NCI-H82 treated with DMSO at 0.1 percent for 48 hours (cell line): ENCODE results near the gene IL1A.

Experiments used
- DNase-seq: peaks from one replicate; lab custom pipeline; 2025; ENCODE audit not compliant: unreplicated experiment; lab: John Stamatoyannopoulos, UW

Gene IL1A

GRCh38 chr2:112818094-112818902, 34.0 kb upstream of the IL1A start:
- no peak for DNase-seq

GRCh38 chr2:112817082-112817689, 32.9 kb upstream of the IL1A start:
- DNase-seq = no peak

DNA sequence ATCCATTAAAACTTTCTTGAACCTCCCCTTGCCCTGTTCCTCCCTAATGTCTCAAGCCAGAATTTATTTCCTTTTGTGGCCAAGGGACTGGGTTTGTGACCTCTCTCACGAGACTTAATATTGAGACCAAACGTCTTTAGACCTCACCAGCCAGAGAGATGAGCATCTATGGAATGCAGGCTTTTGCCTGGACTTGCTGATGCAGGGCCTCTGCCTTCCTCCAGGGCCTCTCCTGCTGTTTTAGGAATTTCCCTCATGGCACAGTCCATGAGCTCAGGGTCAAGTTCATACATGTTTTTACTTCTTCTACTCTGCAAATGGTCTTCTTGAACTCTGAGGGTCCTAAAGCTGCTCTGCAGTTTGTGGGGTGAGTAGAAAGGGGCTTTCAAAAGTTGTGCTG, 30.0 kb upstream of the IL1A start:
- DNase-seq = no peak

DNA sequence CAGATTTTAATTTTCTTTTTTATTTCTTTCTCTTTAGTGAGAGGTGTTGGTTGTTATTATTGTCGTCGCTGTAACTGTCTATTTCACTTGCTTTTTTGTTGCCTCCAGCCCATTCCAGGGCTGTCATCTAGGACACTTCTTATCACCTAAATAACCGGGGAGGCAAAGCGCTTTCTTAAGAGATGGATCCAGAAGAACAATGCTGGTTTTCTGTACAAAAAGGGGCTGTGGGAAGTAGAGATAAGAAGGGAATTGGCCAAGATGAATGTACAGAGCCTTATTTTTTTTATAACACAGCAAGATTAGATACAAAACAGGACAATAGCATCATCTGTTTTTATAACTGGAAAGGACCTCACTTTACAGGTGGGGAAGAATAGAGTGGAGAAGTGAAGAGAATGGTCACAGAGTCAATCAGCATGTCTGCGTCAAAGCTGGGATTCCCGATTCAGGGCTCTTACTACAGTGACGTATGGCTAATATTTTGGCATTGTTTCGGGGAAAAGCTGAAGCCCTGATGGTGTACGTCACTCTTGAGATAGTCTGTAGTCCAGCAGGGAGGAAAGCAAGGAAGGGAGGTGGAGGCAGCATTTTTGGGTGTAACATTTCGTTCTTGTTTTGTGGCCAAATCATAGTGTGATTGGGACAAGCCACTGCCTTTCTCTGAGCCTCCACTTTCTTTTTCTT, 29.1 kb upstream of the IL1A start:
- no peak for DNase-seq

DNA sequence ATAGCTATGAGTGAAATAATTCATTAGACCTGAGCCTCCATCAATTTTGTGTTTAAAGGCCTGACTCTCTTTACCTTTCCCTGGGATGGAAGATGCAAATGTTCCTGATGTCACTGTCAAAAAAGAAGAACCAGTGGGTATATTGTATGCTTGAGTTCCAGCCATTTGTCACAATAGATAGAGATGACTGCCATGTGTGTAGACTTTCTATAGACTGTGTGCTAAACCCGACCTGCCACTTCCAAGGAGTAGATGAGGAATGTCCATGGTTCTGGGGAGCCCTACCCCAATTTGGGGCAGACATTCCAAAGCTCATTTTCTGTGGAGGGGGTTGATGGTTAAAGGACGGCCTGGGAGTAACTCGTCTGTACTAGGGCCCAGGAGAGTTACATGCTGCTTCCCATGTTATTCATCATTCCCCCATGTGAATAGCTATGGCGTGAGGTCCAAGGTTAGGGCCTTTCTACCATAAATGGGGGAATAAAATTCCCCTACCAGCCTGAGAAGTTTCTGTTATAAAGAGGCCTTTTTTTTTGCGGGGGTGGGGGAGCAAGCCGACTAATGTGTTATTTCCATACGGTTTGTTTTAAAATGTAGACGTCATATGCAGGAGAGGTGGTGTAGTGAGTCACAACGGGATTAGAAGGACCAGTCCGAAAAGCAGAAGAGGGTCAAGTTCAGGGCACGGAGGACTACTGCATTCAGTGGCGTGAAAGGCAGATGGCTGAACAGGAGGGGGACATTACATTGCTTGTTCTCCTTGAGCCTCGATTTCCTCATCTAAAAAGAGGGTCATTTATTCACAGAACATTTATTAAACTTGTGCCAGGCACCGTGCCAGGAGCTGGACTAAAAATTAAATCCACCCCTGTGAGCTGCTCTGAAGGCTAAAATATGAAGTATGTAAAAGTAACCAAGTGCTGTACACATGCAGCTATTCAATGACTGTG, 28.3 kb upstream of the IL1A start:
- no peak for DNase-seq

DNA sequence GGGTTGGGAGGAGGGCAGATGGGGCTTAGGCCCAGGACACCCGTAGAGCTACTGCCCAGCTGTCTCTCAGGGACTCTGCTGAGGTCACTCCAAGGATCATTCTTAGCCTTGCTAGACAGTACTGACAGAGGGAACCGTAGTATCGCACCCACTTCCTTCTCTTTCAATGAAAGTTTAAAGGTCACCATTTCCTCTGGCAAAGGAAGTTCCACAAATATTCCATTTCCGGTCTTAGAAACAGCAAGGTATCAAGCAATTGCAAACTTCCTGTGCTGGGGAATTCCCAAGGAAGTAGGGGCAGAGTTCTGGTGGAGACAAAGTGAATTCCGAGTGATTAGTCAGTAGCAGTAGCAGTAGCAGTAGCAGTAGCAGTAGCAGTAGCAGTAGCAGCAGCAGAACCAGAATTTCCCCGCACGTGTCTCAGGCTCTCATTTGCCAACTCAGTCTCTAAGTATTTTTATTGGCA, 27.6 kb upstream of the IL1A start:
- DNase-seq = no peak

GRCh38 chr2:112811276-112811831, 27.1 kb upstream of the IL1A start:
- no peak for DNase-seq

- no peak for DNase-seq
Observed at GRCh38 chr2:112809112-112809511, 24.8 kb upstream of the IL1A start.

- DNase-seq = no peak
Observed at GRCh38 chr2:112807233-112807807, 23.0 kb upstream of the IL1A start.

DNA sequence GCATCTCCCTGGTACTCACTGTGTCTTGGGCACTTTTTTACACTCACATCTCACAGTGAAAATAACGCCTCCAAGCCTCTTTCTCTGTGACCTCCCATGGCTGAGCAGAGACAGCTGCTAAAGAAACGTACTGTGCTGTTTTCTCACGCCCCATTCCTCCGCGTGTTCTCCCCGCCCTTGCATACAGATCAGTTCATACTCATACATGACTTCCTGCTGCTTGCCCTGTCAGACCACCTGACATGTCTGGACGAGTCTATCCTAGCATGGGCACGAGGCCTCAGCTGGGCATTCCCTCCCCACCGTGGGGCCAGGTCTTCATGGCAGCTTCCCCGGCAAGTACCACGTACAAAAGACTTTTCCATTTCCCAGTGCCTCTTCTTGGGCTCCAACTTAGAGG, 21.2 kb upstream of the IL1A start:
- DNase-seq = no peak

DNA sequence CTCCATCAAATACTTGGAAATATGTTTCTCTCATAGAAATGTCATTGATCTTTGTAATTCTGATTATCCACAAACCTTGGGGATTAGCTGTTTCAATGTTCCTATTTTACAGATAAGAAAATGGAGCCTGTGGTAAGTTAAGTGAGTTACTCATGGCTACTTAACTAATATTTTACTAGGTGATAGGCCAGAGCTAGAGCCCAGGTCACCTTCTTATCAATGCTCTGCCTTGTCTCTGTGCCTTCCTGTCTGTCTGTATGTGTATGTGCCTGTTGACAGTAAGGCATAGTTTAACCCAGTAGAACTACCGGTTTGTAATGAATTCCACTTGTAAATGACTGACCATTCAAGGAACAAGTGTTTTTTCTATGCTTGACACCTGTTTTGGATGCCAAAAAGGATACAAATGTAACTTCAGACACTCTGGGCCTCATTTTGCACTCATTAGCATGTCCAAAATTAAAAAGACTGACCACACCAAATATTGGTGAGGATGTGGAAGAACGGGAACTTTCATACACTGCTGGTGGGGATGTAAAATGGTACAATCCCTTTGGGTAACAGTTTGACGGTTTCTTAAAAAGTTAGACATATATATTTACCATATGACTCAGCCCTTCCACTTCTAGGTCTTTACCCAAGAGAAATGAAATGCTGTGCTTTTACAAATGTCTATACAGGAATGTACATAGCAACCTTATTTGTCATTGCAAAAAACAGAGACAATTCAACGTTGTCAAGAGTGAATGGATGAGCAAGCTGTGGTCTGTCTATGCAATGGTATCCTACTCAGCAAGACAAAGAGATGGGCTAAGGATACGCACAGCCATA, 19.6 kb upstream of the IL1A start:
- no peak for DNase-seq

GRCh38 chr2:112800881-112801583, 16.7 kb upstream of the IL1A start:
- no peak for DNase-seq

GRCh38 chr2:112798979-112799975, 15.0 kb upstream of the IL1A start:
- DNase-seq = no peak

DNA sequence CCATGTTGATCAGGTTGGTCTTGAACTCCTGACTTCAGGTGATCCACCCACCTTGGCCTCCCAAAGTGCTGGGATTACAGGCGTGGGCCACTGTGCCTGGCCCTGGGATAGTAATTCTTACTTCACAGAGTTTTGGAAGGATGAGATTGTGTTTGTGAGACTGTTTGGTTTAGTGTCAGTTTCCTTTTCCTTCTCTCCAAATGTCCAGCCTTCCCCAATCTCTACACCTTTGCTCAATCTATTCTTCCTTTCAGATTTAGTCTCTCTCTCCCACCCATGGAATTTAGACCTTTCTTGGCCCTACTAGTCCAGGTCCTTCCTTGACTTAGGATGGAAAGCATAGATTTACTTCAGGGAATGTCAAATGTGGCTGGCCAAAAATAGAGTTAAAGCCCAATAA, 12.2 kb upstream of the IL1A start:
- no peak for DNase-seq

DNA sequence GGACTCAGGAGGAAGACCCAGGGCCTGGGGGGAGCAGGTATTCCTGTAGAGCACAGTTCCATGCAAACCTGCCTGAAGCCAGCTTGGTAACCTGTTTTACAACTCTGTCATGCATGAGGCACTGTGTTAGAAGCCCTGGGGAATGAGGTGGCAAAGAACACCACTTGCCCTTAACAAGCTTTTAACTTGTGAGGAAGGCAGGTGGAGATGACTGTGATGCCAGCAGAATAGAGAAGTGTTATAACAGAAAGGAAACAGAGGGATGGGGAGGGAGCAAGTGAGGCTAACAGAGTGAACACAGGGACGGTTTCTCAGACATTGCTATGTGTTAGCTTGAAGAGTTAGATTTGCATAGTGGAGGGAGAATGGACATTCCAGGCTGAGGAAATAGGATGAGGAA, 11.5 kb upstream of the IL1A start:
- DNase-seq = no peak

GRCh38 chr2:112794841-112795240, 10.5 kb upstream of the IL1A start:
- no peak for DNase-seq

DNA sequence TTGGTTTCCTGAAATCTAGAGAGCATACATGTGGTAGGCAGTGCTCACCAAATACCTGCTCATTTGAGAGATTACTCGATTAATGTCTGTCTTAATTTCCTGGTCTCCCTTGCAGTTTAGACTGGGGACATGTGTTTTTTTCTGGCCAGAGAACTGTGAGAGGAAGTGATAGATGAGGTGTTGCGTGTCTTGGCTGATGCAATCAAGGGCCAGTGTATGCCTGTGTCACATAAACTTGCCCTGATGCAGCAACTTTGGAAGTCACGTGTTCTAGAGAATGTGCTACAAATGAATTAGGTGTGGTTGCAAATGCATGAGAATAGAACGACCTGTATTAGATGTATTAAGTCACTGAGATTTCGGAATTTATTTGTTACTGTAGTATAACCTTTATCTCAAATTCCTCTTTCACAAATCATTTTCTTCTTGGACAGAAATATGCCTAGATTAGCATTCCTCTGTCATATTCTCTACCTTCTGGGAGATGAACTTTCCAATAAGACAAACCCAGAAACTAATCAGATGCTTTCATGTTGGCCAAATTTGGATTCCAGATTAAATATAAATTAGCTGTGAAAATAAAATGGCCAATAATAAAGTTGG, 9.9 kb upstream of the IL1A start:
- DNase-seq = no peak
